ENCODE results near the gene ELMO2.

The ELMO2 gene

GRCh38 chr20:46357030-46357514 lies 49.3 kb downstream of the ELMO2 start:
- no peak overlapping the region for H3K4me3 ChIP-seq (ENCODE audit: low read depth in 1 of 2, low read length in 2 of 2)
- H3K36me3 ChIP-seq (ENCODE audit: control insufficient read depth in 1 of 2, insufficient read depth in 2 of 2, low read length in 2 of 2): peaks cover 5 to 7% of the 10 kb centered on the region in 2 donors
- peaks cover 3 to 37% of the 10 kb centered on the region in 2 donors for H3K4me1 ChIP-seq (ENCODE audit: control insufficient read depth in 1 of 2, insufficient read depth in 2 of 2, low read length in 2 of 2)
- H3K27ac ChIP-seq (ENCODE audit: low read length): no peak overlapping the region
- H3K9me3 ChIP-seq (ENCODE audit: control insufficient read depth in 1 of 2, low read length in 2 of 2): no peaks in the 10 kb centered on the region
- H3K27me3 ChIP-seq (ENCODE audit: low read depth, low read length): no peaks in the 10 kb centered on the region

- Histone ChIP-seq H3K4me1 (ENCODE audit: control insufficient read depth in 1 of 2, insufficient read depth in 2 of 2, low read length in 2 of 2) (peaks cover 0 to 31% of the 10 kb centered on the region in 2 donors), H3K36me3 (ENCODE audit: control insufficient read depth in 1 of 2, insufficient read depth in 2 of 2, low read length in 2 of 2) (peaks cover 2 to 9% of the 10 kb centered on the region in 2 donors), H3K27me3 (ENCODE audit: low read depth, low read length) (no peaks in the 10 kb centered on the region)
Measured at GRCh38 chr20:46356195-46357029, 50.0 kb downstream of the ELMO2 start.

GRCh38 chr20:46355778-46356177 lies 50.6 kb downstream of the ELMO2 start:
- H3K36me3 ChIP-seq (ENCODE audit: control insufficient read depth in 1 of 2, insufficient read depth in 2 of 2, low read length in 2 of 2): peaks cover 4 to 15% of the 10 kb centered on the region in 2 donors
- H3K4me3 ChIP-seq (ENCODE audit: low read depth in 1 of 2, low read length in 2 of 2): no peak overlapping the region
- H3K27ac ChIP-seq (ENCODE audit: low read length): no peak overlapping the region
- H3K4me1 ChIP-seq (ENCODE audit: control insufficient read depth in 1 of 2, insufficient read depth in 2 of 2, low read length in 2 of 2): peaks cover 0 to 25% of the 10 kb centered on the region in 2 donors
- H3K9me3 ChIP-seq (ENCODE audit: control insufficient read depth in 1 of 2, low read length in 2 of 2): no peaks in the 10 kb centered on the region
- H3K27me3 ChIP-seq (ENCODE audit: low read depth, low read length): no peaks in the 10 kb centered on the region

More at GRCh38 chr20:46356195-46357029, 50.0 kb downstream of the ELMO2 start:
- no peak overlapping the region for H3K4me3 ChIP-seq (ENCODE audit: low read depth in 1 of 2, low read length in 2 of 2)
- H3K27ac ChIP-seq (ENCODE audit: low read length): no peak overlapping the region
- H3K9me3 ChIP-seq (ENCODE audit: control insufficient read depth in 1 of 2, low read length in 2 of 2): no peaks in the 10 kb centered on the region

- Histone ChIP-seq H3K4me1 (ENCODE audit: control insufficient read depth in 1 of 2, insufficient read depth in 2 of 2, low read length in 2 of 2) (peaks cover 0 to 24% of the 10 kb centered on the region in 2 donors), H3K27ac (ENCODE audit: low read length) (no peak overlapping the region), H3K4me3 (ENCODE audit: low read depth in 1 of 2, low read length in 2 of 2) (no peak overlapping the region), H3K27me3 (ENCODE audit: low read depth, low read length) (no peaks in the 10 kb centered on the region), H3K36me3 (ENCODE audit: control insufficient read depth in 1 of 2, insufficient read depth in 2 of 2, low read length in 2 of 2) (peaks cover 4 to 19% of the 10 kb centered on the region in 2 donors), H3K9me3 (ENCODE audit: control insufficient read depth in 1 of 2, low read length in 2 of 2) (no peaks in the 10 kb centered on the region)
Measured at GRCh38 chr20:46354920-46355654, 51.3 kb downstream of the ELMO2 start.

GRCh38 chr20:46354207-46354555 lies 52.2 kb downstream of the ELMO2 start:
- peaks cover 0 to 19% of the 10 kb centered on the region in 2 donors for H3K4me1 ChIP-seq (ENCODE audit: control insufficient read depth in 1 of 2, insufficient read depth in 2 of 2, low read length in 2 of 2)
- H3K4me3 ChIP-seq (ENCODE audit: low read depth in 1 of 2, low read length in 2 of 2): no peak overlapping the region
- no peaks in the 10 kb centered on the region for H3K27me3 ChIP-seq (ENCODE audit: low read depth, low read length)
- no peaks in the 10 kb centered on the region for H3K9me3 ChIP-seq (ENCODE audit: control insufficient read depth in 1 of 2, low read length in 2 of 2)
- peaks cover 4 to 23% of the 10 kb centered on the region in 2 donors for H3K36me3 ChIP-seq (ENCODE audit: control insufficient read depth in 1 of 2, insufficient read depth in 2 of 2, low read length in 2 of 2)
- no peak overlapping the region for H3K27ac ChIP-seq (ENCODE audit: low read length)

GRCh38 chr20:46353500-46354206 lies 52.8 kb downstream of the ELMO2 start:
- no peaks in the 10 kb centered on the region for H3K9me3 ChIP-seq (ENCODE audit: control insufficient read depth in 1 of 2, low read length in 2 of 2)
- no peak overlapping the region for H3K4me3 ChIP-seq (ENCODE audit: low read depth in 1 of 2, low read length in 2 of 2)
- H3K4me1 ChIP-seq (ENCODE audit: control insufficient read depth in 1 of 2, insufficient read depth in 2 of 2, low read length in 2 of 2): peaks cover 0 to 24% of the 10 kb centered on the region in 2 donors
- H3K27me3 ChIP-seq (ENCODE audit: low read depth, low read length): no peaks in the 10 kb centered on the region
- peaks cover 4 to 23% of the 10 kb centered on the region in 2 donors for H3K36me3 ChIP-seq (ENCODE audit: control insufficient read depth in 1 of 2, insufficient read depth in 2 of 2, low read length in 2 of 2)
- H3K27ac ChIP-seq (ENCODE audit: low read length): no peak overlapping the region

- H3K36me3 ChIP-seq (ENCODE audit: control insufficient read depth in 1 of 2, insufficient read depth in 2 of 2, low read length in 2 of 2): peaks cover 4 to 23% of the 10 kb centered on the region in 2 donors
- H3K27ac ChIP-seq (ENCODE audit: low read length): no peak overlapping the region
- no peaks in the 10 kb centered on the region for H3K27me3 ChIP-seq (ENCODE audit: low read depth, low read length)
- H3K4me3 ChIP-seq (ENCODE audit: low read depth in 1 of 2, low read length in 2 of 2): no peak overlapping the region
- no peaks in the 10 kb centered on the region for H3K9me3 ChIP-seq (ENCODE audit: control insufficient read depth in 1 of 2, low read length in 2 of 2)
- peaks cover 0 to 26% of the 10 kb centered on the region in 2 donors for H3K4me1 ChIP-seq (ENCODE audit: control insufficient read depth in 1 of 2, insufficient read depth in 2 of 2, low read length in 2 of 2)
Measured at GRCh38 chr20:46352370-46352938, 54.0 kb downstream of the ELMO2 start.

GRCh38 chr20:46351357-46352058 lies 54.9 kb downstream of the ELMO2 start:
- no peaks in the 10 kb centered on the region for H3K27me3 ChIP-seq (ENCODE audit: low read depth, low read length)
- peaks cover 4 to 27% of the 10 kb centered on the region in 2 donors for H3K36me3 ChIP-seq (ENCODE audit: control insufficient read depth in 1 of 2, insufficient read depth in 2 of 2, low read length in 2 of 2)
- peaks cover 0 to 17% of the 10 kb centered on the region in 2 donors for H3K4me1 ChIP-seq (ENCODE audit: control insufficient read depth in 1 of 2, insufficient read depth in 2 of 2, low read length in 2 of 2)
- H3K27ac ChIP-seq (ENCODE audit: low read length): no peak overlapping the region
- no peaks in the 10 kb centered on the region for H3K9me3 ChIP-seq (ENCODE audit: control insufficient read depth in 1 of 2, low read length in 2 of 2)
- H3K4me3 ChIP-seq (ENCODE audit: low read depth in 1 of 2, low read length in 2 of 2): no peak overlapping the region

GRCh38 chr20:46350986-46351267 lies 55.5 kb downstream of the ELMO2 start:
- Histone ChIP-seq H3K9me3 (ENCODE audit: control insufficient read depth in 1 of 2, low read length in 2 of 2) (no peaks in the 10 kb centered on the region), H3K4me3 (ENCODE audit: low read depth in 1 of 2, low read length in 2 of 2) (no peak overlapping the region), H3K36me3 (ENCODE audit: control insufficient read depth in 1 of 2, insufficient read depth in 2 of 2, low read length in 2 of 2) (peaks cover 4 to 27% of the 10 kb centered on the region in 2 donors), H3K27me3 (ENCODE audit: low read depth, low read length) (no peaks in the 10 kb centered on the region), H3K27ac (ENCODE audit: low read length) (no peak overlapping the region), H3K4me1 (ENCODE audit: control insufficient read depth in 1 of 2, insufficient read depth in 2 of 2, low read length in 2 of 2) (peaks cover 0 to 15% of the 10 kb centered on the region in 2 donors)

GRCh38 chr20:46350201-46350985 lies 56.0 kb downstream of the ELMO2 start:
- Histone ChIP-seq H3K27me3 (ENCODE audit: low read depth, low read length) (no peaks in the 10 kb centered on the region), H3K9me3 (ENCODE audit: control insufficient read depth in 1 of 2, low read length in 2 of 2) (no peaks in the 10 kb centered on the region), H3K27ac (ENCODE audit: low read length) (no peak overlapping the region), H3K36me3 (ENCODE audit: control insufficient read depth in 1 of 2, insufficient read depth in 2 of 2, low read length in 2 of 2) (peaks cover 4 to 24% of the 10 kb centered on the region in 2 donors), H3K4me1 (ENCODE audit: control insufficient read depth in 1 of 2, insufficient read depth in 2 of 2, low read length in 2 of 2) (peaks cover 0 to 15% of the 10 kb centered on the region in 2 donors), H3K4me3 (ENCODE audit: low read depth in 1 of 2, low read length in 2 of 2) (no peak overlapping the region)
